NCI-H526 treated with DMSO at 0.1 percent for 48 hours (cell line): ENCODE measurements around the gene LTF.

ENCODE experiments used
- DNase-seq: peaks from one replicate; lab custom pipeline; 2025; lab: John Stamatoyannopoulos, UW

LTF gene

GRCh38 chr3:46490338-46491084, 25.8 kb upstream of the LTF start:
- no peak for DNase-seq

GRCh38 chr3:46489875-46490274, 25.2 kb upstream of the LTF start:
- DNase-seq = no peak

DNA sequence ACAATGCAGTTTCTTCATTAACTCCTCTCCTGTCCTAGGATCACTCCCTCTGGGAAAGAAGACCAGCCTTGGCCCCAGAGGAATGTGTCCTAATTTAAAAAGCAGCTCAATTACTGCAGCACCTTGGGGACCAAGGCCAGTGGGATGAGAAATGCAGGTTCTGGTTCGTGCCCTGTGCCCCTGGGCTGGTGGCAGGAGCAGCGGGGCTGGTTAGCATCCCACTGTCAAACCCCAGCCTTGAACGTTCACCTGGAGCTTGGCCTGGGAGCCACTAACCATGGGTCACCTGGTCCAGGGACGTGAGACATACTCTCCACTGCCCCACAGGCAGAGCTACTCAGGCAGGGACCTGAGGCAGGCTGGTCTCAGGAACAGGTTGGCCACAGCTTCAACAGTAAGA, 24.7 kb upstream of the LTF start:
- DNase-seq = no peak

- peak; percentile 73 for DNase-seq
Measured at GRCh38 chr3:46488735-46489361, 24.1 kb upstream of the LTF start.

- DNase-seq = no peak
Measured at GRCh38 chr3:46485779-46486175, 21.1 kb upstream of the LTF start.

- DNase-seq = no peak
Measured at GRCh38 chr3:46484911-46485778, 20.4 kb upstream of the LTF start.

GRCh38 chr3:46484388-46484787, 19.7 kb upstream of the LTF start:
- DNase-seq = no peak

DNA sequence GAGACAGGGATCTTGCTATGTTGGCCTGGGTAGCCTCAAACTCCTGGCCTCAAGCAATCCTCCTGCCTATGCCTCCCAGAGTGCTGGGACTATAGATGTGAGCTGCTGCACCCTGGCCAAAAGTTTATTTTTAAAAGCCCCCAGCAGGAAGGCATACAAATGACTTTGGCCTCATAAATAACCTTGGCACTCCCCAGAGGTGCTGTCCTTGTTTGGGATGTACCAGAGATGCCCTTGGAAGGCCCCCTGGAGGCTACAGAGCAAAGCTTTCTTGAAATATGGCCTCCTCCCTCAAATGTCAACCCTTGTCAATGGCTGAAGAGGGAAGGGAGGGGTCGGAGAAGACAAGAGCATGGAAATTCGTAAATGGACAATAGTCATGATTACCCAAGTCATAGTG, 19.1 kb upstream of the LTF start:
- no peak for DNase-seq

- no peak for DNase-seq
Measured at GRCh38 chr3:46482632-46483350, 18.1 kb upstream of the LTF start.

- DNase-seq = no peak
Measured at GRCh38 chr3:46481636-46482035, 16.9 kb upstream of the LTF start.

DNA sequence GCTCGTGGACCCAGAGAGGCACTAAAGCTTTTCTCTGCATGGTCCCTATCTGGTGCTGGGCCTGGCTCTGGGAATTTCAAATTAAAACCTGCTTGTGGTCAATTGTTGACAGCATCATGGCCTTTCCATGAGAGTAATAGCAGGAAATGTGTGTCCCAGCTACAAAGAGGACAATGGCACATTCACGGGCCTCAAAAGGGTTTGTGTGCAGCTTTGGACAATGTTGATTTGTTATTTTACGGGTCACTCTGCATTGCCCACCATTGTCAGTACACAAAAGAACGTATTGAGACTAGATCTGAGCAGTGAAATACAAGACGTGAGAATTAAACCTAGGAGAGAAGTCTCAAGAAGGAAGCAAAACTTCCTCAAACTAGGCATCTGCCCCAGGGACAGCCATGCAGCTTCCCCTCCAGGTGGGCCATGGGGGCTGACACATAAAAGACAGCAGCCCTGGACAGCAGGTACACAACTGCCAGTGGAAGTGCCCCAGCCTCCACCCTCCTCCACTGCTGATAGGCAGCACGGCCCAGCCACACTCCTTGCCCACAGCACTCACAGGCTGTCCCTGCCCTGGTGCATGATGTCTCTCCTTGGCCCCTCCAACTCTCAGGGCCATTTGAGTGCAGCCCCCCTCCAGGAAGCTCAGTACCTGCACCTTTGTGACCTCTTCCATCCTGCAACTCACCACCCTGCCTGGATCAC, 15.9 kb upstream of the LTF start:
- no peak for DNase-seq

GRCh38 chr3:46479696-46480095, 15.0 kb upstream of the LTF start:
- no peak for DNase-seq

DNA sequence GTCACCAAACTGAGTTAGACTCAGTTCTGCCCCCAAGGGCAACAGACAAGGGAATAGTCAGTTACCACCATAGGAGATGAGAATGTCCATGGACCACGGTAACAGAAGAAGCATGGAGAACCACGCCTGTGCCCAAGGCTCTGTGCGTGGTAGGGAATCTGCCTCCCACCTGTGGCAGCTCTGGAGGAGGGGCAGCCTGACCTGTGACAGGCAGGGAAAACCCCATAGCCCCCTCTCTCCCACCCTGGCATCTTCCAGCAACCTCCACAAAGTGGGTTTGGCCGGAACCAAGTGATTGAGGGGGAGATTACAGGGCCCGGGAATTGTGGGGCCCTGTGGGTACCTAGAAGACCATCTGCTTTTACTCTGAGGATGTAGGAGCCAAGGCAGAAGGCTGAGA, 14.3 kb upstream of the LTF start:
- DNase-seq = no peak

GRCh38 chr3:46478341-46478740, 13.6 kb upstream of the LTF start:
- no peak for DNase-seq

DNA sequence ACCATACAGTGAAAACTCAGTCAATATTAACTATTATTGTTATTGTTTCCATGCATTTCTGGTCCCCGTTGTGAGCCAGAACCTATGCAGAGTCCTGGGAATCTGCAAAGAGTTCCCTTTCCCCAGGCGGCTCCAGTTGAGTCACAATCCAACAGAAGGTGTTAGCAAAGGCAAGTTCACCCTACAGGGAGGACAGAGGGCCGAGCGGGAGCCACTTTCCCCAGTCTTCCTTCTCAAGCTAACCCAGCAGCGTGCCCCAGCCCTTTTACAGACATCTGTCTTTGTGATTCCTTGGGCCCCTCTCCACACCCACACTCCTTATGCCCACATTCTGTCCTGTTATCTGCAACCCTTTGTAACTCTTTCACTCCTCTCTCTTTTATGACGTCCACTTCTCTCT, 13.1 kb upstream of the LTF start:
- DNase-seq = no peak

DNA sequence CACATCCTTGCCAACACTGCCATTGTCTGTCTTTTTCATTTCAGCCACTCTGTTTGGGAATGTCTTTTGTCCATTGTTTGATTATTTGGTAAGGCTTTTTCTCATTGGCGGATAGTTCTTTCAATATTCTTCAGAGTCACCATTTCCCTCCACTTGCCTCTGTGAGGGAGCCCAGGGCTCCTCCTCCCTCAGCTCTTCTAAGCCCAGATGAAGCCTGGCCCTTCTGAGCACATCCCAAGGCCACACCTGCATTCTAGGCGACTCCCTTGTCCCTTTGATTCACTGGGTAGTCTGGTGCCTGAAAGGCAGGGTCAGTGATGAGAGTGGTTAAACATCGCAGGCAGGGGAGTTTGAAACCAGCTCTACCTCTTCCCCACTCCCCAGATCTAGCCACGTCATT, 12.4 kb upstream of the LTF start:
- no peak for DNase-seq

- DNase-seq = no peak
Measured at GRCh38 chr3:46472736-46473135, 8.0 kb upstream of the LTF start.

DNA sequence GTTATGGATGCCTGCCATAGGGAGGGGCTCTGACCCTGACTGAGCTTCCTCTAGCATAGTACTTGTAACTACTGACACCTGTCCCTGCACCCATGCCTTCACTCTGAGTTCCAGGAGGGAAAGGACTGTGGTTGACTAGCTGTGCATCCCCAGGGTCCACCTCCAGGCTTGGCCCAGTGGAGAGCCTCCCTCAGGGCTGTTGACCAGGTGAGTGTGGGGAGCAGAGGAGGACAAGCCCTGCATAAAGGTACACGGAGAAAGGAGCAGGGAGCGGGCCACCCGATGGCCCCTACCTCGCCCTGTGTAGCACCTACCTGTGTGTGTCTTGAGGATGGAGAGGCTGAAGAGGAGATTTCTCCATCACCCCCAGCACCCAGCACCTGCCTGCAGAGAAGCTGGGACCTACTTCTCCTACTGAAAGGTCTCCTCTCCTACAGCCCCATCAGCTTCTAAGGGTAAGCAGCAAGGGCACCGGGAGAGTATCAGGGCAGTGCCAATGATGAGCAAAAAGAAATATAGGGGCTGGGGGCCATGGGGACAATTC, 6.7 kb upstream of the LTF start:
- no peak for DNase-seq

DNA sequence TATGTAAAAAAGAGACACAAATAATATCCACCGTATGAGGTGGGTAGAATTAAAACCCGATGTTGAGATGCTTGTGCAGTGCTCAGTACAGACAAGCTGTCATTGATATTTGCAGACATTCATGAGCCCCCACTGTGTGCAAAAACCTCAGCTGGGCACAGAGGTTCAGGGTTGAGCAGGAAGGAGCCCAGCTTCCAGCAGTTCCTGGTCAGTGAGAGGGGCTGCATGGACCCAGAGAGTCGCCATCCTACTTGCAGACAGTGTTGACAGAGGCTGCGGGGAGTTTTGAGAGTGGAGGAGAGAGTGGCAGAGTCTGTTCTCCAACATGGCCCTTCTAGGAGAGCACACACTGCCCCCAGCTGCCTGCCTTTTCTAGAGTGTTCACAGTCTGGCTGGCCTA, 6.1 kb upstream of the LTF start:
- DNase-seq = no peak

DNA sequence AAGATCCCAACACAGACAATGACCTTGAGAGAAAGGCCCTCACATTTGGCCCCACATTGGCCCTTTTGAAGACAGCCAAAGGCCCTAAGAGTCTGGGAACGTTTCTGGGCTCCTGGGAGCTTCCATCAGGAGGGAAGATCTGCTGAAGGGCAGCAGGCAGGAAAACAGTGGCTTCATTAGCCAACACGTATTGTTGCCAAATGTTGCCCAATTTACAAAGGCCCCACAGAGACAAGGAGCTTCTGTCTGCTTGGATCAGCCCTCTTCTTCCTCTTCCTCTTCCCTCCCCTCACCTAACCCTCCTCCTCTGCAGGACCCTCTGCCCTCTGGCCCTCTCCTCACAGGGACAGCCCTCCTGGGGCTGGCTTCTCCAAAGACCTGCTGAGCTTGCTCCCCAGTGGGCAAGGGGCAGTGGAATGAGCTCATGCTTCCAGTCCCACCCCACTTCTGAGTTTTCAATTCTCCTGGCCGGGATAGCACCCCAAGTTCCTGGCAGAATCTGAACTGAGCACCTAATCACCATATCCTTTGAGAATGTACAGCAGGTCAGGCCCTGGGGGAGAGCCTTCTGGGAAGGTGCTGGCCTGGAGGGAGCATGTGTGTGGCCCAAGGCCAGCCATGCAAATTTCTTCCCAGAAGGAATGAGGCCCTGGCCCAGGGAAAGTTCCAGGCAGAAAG, 5.1 kb upstream of the LTF start:
- DNase-seq = no peak
